GM23338 (cell line): Measurements from ENCODE around the gene SAMD4A.

Source experiments
- CREB1 ChIP-seq: fragments of 250-450 bp; sonication (Bioruptor Pico); IDR thresholded peaks from 2 replicates; pipeline ENCODE4 v1.5.0; 2020; ENCODE audit warnings: low read depth, mild to moderate bottlenecking, moderate library complexity
- CTCF ChIP-seq, 2 experiments: fragments of 200-600 bp in 1 of 2; sonication (generic) in 1 of 2; conservative IDR thresholded peaks; 2 replicates each; pipeline versions ENCODE4 v1.5.1 to v1.6.1; 2016 to 2017; ENCODE audit warnings: antibody characterized with exemption in 2 of 2, low read depth in 2 of 2, mild to moderate bottlenecking in 2 of 2, moderate library complexity in 1 of 2
- ETS1 ChIP-seq: IDR thresholded peaks from 2 replicates; pipeline ENCODE4 v1.6.1; 2016; ENCODE audit warnings: antibody characterized with exemption
- EZH2 ChIP-seq: fragments of 200-600 bp; sonication (generic); IDR thresholded peaks from one replicate; pipeline ENCODE4 v1.8.0; 2017; ENCODE audit warnings: antibody characterized with exemption, mild to moderate bottlenecking, low read depth; ENCODE audit not compliant: unreplicated experiment
- EZH2phosphoT487 ChIP-seq: fragments of 200-600 bp; sonication (generic); IDR thresholded peaks from one replicate; pipeline ENCODE4 v1.8.1; 2018; ENCODE audit warnings: antibody characterized with exemption; ENCODE audit not compliant: unreplicated experiment
- POLR2AphosphoS5 ChIP-seq: IDR thresholded peaks from 2 replicates; pipeline ENCODE4 v1.6.1; 2016; ENCODE audit warnings: antibody characterized with exemption, low read depth
- REST ChIP-seq: IDR thresholded peaks from one replicate; pipeline ENCODE4 v1.6.1; 2018; ENCODE audit warnings: antibody characterized with exemption; ENCODE audit not compliant: unreplicated experiment
- STAT1 ChIP-seq: IDR thresholded peaks from one replicate; pipeline ENCODE4 v1.6.1; 2016; ENCODE audit warnings: antibody characterized with exemption; ENCODE audit not compliant: unreplicated experiment

DNA sequence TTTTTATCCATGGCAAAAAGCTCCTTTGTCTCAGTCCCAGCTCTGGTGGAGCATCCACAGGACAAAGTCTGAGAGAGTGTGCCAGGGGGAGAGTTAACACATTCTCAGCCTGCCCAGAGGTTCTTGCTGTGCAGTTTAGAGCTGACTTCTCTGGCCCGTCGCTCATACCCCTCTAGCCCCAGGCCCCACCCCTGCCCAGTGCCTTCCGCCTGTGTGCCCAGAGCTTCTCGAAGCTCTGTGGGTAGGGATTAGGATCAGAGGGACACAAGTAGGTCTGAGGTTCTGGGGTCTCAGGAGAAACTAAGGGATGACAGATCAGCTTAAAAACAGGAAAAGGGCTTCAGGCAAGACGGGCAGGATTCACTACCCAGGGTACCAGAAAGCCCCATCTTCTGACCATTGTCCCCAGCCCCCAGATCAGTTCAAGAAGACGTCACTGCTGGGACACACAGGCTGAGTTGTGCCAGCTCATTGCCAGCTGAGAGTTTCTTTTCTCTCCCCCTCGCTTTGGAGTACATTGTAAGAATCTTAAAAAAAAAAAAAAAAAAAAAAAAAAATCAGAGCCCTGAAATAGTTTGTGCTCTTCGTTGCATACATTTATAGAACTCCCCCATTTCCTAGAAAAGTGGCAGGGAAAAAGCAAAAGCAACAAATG is 208.7 kb downstream of the SAMD4A start:
- TF ChIP-seq CTCF (conservative IDR thresholded peaks at IDR 0.05; ENCODE audit: low read depth in 2 of 2), result no peak
- no peak for TF ChIP-seq EZH2
- TF ChIP-seq CREB1 (CRISPR knock-in tag), result no peak
- no peak for TF ChIP-seq POLR2AphosphoS5
- TF ChIP-seq REST, result no peak
- TF ChIP-seq EZH2phosphoT487, result no peak
- no peak for TF ChIP-seq ETS1
- no peak for TF ChIP-seq STAT1
